ENCODE data around the gene ADARB1.

GRCh38 chr21:45027241-45028196 is 46.9 kb upstream of the ADARB1 start:
- TF ChIP-seq OSR1 (CRISPR knock-in tag; IDR thresholded peaks at IDR 0.05) (no peak), GLIS3 (CRISPR knock-in tag; IDR thresholded peaks at IDR 0.05) (no peak), BACH2 (CRISPR knock-in tag; IDR thresholded peaks at IDR 0.05; ENCODE audit: borderline replicate concordance) (no peak), PATZ1 (CRISPR knock-in tag; IDR thresholded peaks at IDR 0.05; ENCODE audit: borderline replicate concordance) (no peak), CREB5 (CRISPR knock-in tag; IDR thresholded peaks at IDR 0.05; ENCODE audit: low read depth) (no peak)
